Smooth muscle cell (in vitro differentiated cells): ENCODE results near the gene MCTP1. TPM values are rescaled to one million over a fixed set of nuclear protein-coding genes. Genes with fewer than 3 reads are reported as not detected.

ENCODE experiments used
- DNase-seq: peaks from one replicate; lab custom pipeline; 2025; ENCODE audit not compliant: unreplicated experiment; lab: John Stamatoyannopoulos, UW
- H2AFZ ChIP-seq: fragments of 200-600 bp; sonication (generic); 2 replicates; pipeline ENCODE4 v1.6.0; 2016; ENCODE audit warnings: antibody characterized with exemption, low read depth, mild to moderate bottlenecking
- H3F3A ChIP-seq: fragments of 200-600 bp; sonication (generic); 2 replicates; pipeline ENCODE4 v1.6.0; 2017; ENCODE audit warnings: antibody characterized with exemption, low read depth
- H3K27ac ChIP-seq: fragments of 200-600 bp; sonication (generic); 2 replicates; pipeline ENCODE4 v1.5.1; 2016; ENCODE audit warnings: low read depth, mild to moderate bottlenecking
- H3K27me3 ChIP-seq: fragments of 200-600 bp; sonication (generic); 2 replicates; pipeline ENCODE4 v1.6.1; 2016; ENCODE audit warnings: low read depth, mild to moderate bottlenecking
- H3K36me3 ChIP-seq: fragments of 200-600 bp; sonication (generic); 2 replicates; pipeline ENCODE4 v1.5.1; 2016; ENCODE audit warnings: low read depth
- H3K4me1 ChIP-seq: fragments of 200-600 bp; sonication (generic); 2 replicates; pipeline ENCODE4 v1.5.1; 2016; ENCODE audit warnings: low read depth
- H3K4me2 ChIP-seq: fragments of 200-600 bp; sonication (generic); 2 replicates; pipeline ENCODE4 v1.6.0; 2016; ENCODE audit warnings: mild to moderate bottlenecking
- H3K4me3 ChIP-seq: fragments of 200-600 bp; sonication (generic); 2 replicates; pipeline ENCODE4 v1.5.1; 2016; ENCODE audit warnings: mild to moderate bottlenecking
- H3K79me2 ChIP-seq: fragments of 200-600 bp; sonication (generic); 2 replicates; pipeline ENCODE4 v1.6.0; 2016; ENCODE audit warnings: low read depth, mild to moderate bottlenecking
- H3K9ac ChIP-seq: fragments of 200-600 bp; sonication (generic); 2 replicates; pipeline ENCODE4 v1.6.0; 2016; ENCODE audit warnings: low read depth
- H3K9me3 ChIP-seq: fragments of 200-600 bp; sonication (generic); replicated peaks from 2 replicates; pipeline ENCODE4 v1.5.1; 2016; ENCODE audit warnings: low read depth
- H4K20me1 ChIP-seq: fragments of 200-600 bp; sonication (generic); 2 replicates; pipeline ENCODE4 v1.6.0; 2016; ENCODE audit warnings: low read depth
- WGBS: methylation state at CpG from one replicate; pipeline ENCODE4 v1.1.7; 2016; ENCODE audit warnings: low lambda C conversion rate; 5-methylcytosine and 5-hydroxymethylcytosine counted together
- polyA plus RNA-seq: library from polyadenylated mRNA; unstranded; fragments of >200 nt; fragmentation: Nextera tagmentation; extraction: Ambion mirVana; gene quantifications from 2 replicates; pipeline ENCODE4 v1.2.1, GENCODE V29; 2016
- total RNA-seq: library from RNA; depleted of rRNA; stranded (reverse); fragments of >200 nt; gene quantifications from 2 replicates; pipeline ENCODE4 v1.2.3, GENCODE V29; 2014
- TF ChIP-seq, protein P1 (sequence below): fragments of 200-600 bp; sonication (generic); IDR thresholded peaks from 2 replicates; pipeline ENCODE4 v1.5.1; 2017; ENCODE audit warnings: borderline replicate concordance, mild to moderate bottlenecking, antibody characterized with exemption; ENCODE audit not compliant: insufficient read depth, poor library complexity, severe bottlenecking

The MCTP1 gene
- total and polyA plus RNA-seq, 2 experiments from 2014 or later, result 1.1 to 4.8 TPM

DNA sequence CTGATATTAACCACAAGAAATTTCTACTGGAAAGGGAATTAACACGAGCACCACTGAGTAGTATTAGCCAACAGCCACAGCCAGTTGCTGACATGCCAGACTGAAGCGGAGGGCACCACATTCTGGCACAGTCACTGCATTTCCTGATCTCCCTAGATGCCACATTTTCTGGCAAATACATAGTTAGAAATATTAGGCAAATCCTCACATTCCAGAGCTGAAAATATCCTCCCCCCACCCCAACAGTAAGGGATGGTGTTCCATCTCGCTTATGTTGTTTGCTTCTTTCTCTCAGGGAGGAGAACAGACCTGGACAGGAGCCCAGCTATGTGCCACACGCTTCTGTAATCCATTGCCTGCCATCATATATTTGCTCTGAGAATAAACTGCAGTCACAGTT is 32.8 kb upstream of the MCTP1 start:
- H3K27me3 ChIP-seq, result no peaks in the 10 kb centered on the region

DNA sequence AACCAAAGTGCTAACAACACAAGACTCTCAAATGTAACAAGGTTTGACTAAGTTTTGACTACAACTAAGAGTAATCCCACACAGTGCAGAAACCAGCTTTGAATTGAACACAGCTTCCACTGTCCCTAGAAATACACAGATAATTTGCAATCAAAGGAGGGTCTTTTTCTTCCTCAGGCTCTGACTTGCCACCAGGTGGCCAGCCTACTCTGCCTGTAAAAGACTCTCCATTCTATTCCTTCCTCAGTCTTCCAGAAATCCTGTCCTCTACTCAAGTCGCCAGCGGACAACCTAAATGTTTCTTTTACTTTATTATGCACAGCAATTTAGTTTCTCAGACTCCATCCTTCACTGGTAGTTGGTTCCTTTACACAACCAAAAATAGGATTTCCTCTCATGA is 32.2 kb upstream of the MCTP1 start:
- H3K27ac ChIP-seq, result no peak overlapping the region

More for the DNA sequence above, 32.8 kb upstream of the MCTP1 start:
- Histone ChIP-seq H3K4me3 (no peak overlapping the region), H3K36me3 (no peaks in the 10 kb centered on the region), H3F3A (no peaks in the 10 kb centered on the region), H3K9me3 (no peaks in the 10 kb centered on the region), H3K4me1 (no peaks in the 10 kb centered on the region), H3K79me2 (no peaks in the 10 kb centered on the region), H3K9ac (no peak overlapping the region), H4K20me1 (no peaks in the 10 kb centered on the region), H2AFZ (no peak overlapping the region), H3K27ac (no peak overlapping the region), H3K4me2 (no peak overlapping the region)
- WGBS, result 80% methylated on average over 4 of the region's 4 CpGs
- no peak for DNase-seq
- TF ChIP-seq, protein P1, sequence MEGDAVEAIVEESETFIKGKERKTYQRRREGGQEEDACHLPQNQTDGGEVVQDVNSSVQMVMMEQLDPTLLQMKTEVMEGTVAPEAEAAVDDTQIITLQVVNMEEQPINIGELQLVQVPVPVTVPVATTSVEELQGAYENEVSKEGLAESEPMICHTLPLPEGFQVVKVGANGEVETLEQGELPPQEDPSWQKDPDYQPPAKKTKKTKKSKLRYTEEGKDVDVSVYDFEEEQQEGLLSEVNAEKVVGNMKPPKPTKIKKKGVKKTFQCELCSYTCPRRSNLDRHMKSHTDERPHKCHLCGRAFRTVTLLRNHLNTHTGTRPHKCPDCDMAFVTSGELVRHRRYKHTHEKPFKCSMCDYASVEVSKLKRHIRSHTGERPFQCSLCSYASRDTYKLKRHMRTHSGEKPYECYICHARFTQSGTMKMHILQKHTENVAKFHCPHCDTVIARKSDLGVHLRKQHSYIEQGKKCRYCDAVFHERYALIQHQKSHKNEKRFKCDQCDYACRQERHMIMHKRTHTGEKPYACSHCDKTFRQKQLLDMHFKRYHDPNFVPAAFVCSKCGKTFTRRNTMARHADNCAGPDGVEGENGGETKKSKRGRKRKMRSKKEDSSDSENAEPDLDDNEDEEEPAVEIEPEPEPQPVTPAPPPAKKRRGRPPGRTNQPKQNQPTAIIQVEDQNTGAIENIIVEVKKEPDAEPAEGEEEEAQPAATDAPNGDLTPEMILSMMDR, result no peak

DNA sequence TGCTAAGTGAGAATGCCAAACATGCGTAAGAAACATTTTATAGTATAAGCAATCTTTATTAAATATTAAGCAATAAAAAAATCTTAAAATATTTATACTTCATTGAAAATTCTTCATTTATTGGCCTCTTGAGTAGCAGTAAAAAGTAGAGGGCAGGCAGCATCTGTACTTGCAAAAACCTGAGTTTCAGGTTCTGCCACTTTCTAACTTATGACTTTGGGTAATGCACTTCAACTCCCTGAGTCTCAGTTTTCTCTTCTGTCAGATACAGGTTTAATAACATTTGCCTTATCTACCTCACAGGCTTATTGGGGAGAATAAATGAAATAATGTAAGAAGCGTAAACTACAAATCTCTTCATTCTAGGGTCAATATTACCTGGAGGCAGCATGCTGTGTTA is 19.8 kb upstream of the MCTP1 start:
- Histone ChIP-seq H3K4me2 (no peak overlapping the region), H3K36me3 (no peaks in the 10 kb centered on the region), H3K79me2 (no peaks in the 10 kb centered on the region), H3F3A (no peaks in the 10 kb centered on the region), H3K4me1 (no peaks in the 10 kb centered on the region), H3K4me3 (no peak overlapping the region), H3K27ac (no peak overlapping the region), H3K9ac (no peak overlapping the region), H3K9me3 (no peaks in the 10 kb centered on the region), H3K27me3 (peaks cover under 1% of the 10 kb centered on the region), H2AFZ (no peak overlapping the region), H4K20me1 (no peaks in the 10 kb centered on the region)
- no peak for DNase-seq
- 89% methylated on average over 2 of the region's 2 CpGs for WGBS
- TF ChIP-seq, protein P1, result no peak

More for the DNA sequence above, 32.2 kb upstream of the MCTP1 start:
- DNase-seq, result no peak
- 74% methylated on average over 2 of the region's 2 CpGs for WGBS
- H3K9me3 ChIP-seq, result no peaks in the 10 kb centered on the region
- no peak overlapping the region for H3K4me2 ChIP-seq
- no peak overlapping the region for H3K4me3 ChIP-seq
- no peaks in the 10 kb centered on the region for H3K4me1 ChIP-seq
- no peaks in the 10 kb centered on the region for H3K79me2 ChIP-seq
- TF ChIP-seq, protein P1, result peak; percentile 10
- no peak overlapping the region for H2AFZ ChIP-seq
- no peaks in the 10 kb centered on the region for H3K36me3 ChIP-seq
- H3F3A ChIP-seq, result no peaks in the 10 kb centered on the region
- no peaks in the 10 kb centered on the region for H3K27me3 ChIP-seq
- no peaks in the 10 kb centered on the region for H4K20me1 ChIP-seq
- H3K9ac ChIP-seq, result no peak overlapping the region

DNA sequence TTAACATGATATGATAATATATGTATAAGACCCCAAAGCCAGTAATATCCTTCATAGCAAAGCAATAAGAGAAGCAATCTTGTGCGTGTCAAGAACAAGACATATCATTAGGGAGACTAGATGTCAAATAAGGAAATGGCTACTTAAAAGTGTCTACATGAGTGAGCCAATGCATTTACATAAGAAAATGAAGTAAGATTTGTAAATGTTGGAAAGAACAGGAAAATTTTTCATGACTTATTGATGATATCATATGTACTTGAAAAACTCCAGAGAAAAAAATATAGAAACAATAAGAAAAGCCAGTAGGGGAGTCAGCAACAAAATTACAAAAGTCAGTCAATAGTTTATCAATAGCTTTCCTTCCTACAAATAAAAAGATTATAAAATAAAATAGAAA is 13.8 kb upstream of the MCTP1 start:
- no peak for DNase-seq
- Histone ChIP-seq H3K27me3 (peaks cover 6% of the 10 kb centered on the region), H3K36me3 (no peaks in the 10 kb centered on the region), H4K20me1 (no peaks in the 10 kb centered on the region), H3K9ac (no peak overlapping the region), H3K4me1 (no peaks in the 10 kb centered on the region), H3F3A (no peaks in the 10 kb centered on the region), H3K9me3 (no peaks in the 10 kb centered on the region), H2AFZ (no peak overlapping the region), H3K4me2 (no peak overlapping the region), H3K79me2 (no peaks in the 10 kb centered on the region), H3K27ac (no peak overlapping the region), H3K4me3 (no peak overlapping the region)
- TF ChIP-seq, protein P1, result no peak
- WGBS, result 83% methylated on average over 1 of the region's 1 CpG
